HepG2 (cell line): ENCODE measurements around the gene SEPTIN10. TPM values are rescaled to one million over a fixed set of nuclear protein-coding genes. Genes with fewer than 3 reads are reported as not detected.

ENCODE experiments used
- ATAD3A ChIP-seq: sonication (generic); formaldehyde crosslinking; IDR thresholded peaks from 2 replicates; pipeline ENCODE4 v1.4.0; 2020; ENCODE audit warnings: missing genetic modification reagents
- ATF4 ChIP-seq, 2 experiments: fragments of 450-650 bp in 1 of 2; sonication (generic) in 1 of 2; formaldehyde crosslinking; IDR thresholded peaks; 2 replicates each; pipeline versions ENCODE4 v1.5.0 to v1.8.0; 2020 to 2022; ENCODE audit warnings: mild to moderate bottlenecking in 1 of 2, missing genetic modification reagents in 1 of 2
- FOXO4 ChIP-seq: sonication (generic); formaldehyde crosslinking; conservative IDR thresholded peaks from 2 replicates; pipeline ENCODE4 v1.8.1; 2023; ENCODE audit warnings: missing genetic modification reagents
- GMEB1 ChIP-seq: sonication (generic); formaldehyde crosslinking; IDR thresholded peaks from 2 replicates; pipeline ENCODE4 v1.5.1; 2020; ENCODE audit warnings: missing genetic modification reagents, mild to moderate bottlenecking, borderline replicate concordance
- KAT2B ChIP-seq: fragments of 150-350 bp; IDR thresholded peaks from 2 replicates; pipeline ENCODE4 v1.6.1; 2014; ENCODE audit warnings: low read depth, low read length, borderline replicate concordance
- MXD1 ChIP-seq: sonication (generic); formaldehyde crosslinking; IDR thresholded peaks from 2 replicates; pipeline ENCODE4 v1.4.0; 2020; ENCODE audit warnings: mild to moderate bottlenecking, missing genetic modification reagents
- NFE2 ChIP-seq: sonication (generic); formaldehyde crosslinking; IDR thresholded peaks from 2 replicates; pipeline ENCODE4 v1.4.0; 2020; ENCODE audit warnings: missing genetic modification reagents
- PAX8 ChIP-seq: sonication (generic); formaldehyde crosslinking; IDR thresholded peaks from 2 replicates; pipeline ENCODE4 v1.8.0; 2022; ENCODE audit warnings: mild to moderate bottlenecking, missing genetic modification reagents, borderline replicate concordance
- RBM22 ChIP-seq: fragments of 200-400 bp; formaldehyde crosslinking; optimal IDR thresholded peaks from 2 replicates; pipeline ENCODE3; 2017; ENCODE audit warnings: mild to moderate bottlenecking, low read length, moderate library complexity
- ZNF296 ChIP-seq: sonication (generic); formaldehyde crosslinking; conservative IDR thresholded peaks from 2 replicates; pipeline ENCODE4 v1.5.0; 2020; ENCODE audit warnings: mild to moderate bottlenecking, missing genetic modification reagents
- ZNF556 ChIP-seq: sonication (generic); formaldehyde crosslinking; IDR thresholded peaks from 2 replicates; pipeline ENCODE4 v1.4.0; 2020; ENCODE audit warnings: mild to moderate bottlenecking, missing genetic modification reagents, borderline replicate concordance
- ZNF710 ChIP-seq: sonication (generic); formaldehyde crosslinking; IDR thresholded peaks from 2 replicates; pipeline ENCODE4 v1.5.0; 2020; ENCODE audit warnings: mild to moderate bottlenecking, missing genetic modification reagents, borderline replicate concordance
- ZNF740 ChIP-seq: sonication (generic); formaldehyde crosslinking; IDR thresholded peaks from 2 replicates; pipeline ENCODE4 v1.4.0; 2020; ENCODE audit warnings: missing genetic modification reagents
- ZSCAN31 ChIP-seq: sonication (generic); formaldehyde crosslinking; IDR thresholded peaks from 2 replicates; pipeline ENCODE4 v1.5.0; 2020; ENCODE audit warnings: low read depth, mild to moderate bottlenecking, missing genetic modification reagents
- polyA plus RNA-seq, 8 experiments: library from polyadenylated mRNA; depleted of rRNA in 3 of 8; stranded (reverse) in 7 of 8; unstranded in 1 of 8; fragments of >200 nt; fragmentation: Illumina TruSeq in 4 of 8; extraction: Trizol in 4 of 8; gene quantifications; 2 replicates each; pipeline versions ENCODE4 v1.2.1 to v1.2.3, GENCODE V29; 2011 to 2016; ENCODE audit warnings: low read depth in 4 of 8, missing spikeins in 1 of 8, mixed read lengths in 1 of 8; ENCODE audit not compliant: insufficient read depth in 1 of 8
- total RNA-seq, 5 experiments: library from RNA; depleted of rRNA; stranded (reverse); fragments of >200 nt; fragmentation: Illumina TruSeq; extraction: Trizol; gene quantifications; 2 replicates each; pipeline ENCODE4 v1.2.3, GENCODE V29; 2016; ENCODE audit warnings: low read depth in 1 of 5
- TF ChIP-seq, protein P1 (sequence below): sonication (generic); formaldehyde crosslinking; IDR thresholded peaks from 2 replicates; pipeline ENCODE4 v1.4.0; 2020; ENCODE audit warnings: missing genetic modification reagents, borderline replicate concordance

Gene SEPTIN10
- total and polyA plus RNA-seq, 2 of the 13 experiments (the other 11 are each of a cell fraction or from before 2014, with no cell fraction given) = 45.8 to 67.5 TPM

DNA sequence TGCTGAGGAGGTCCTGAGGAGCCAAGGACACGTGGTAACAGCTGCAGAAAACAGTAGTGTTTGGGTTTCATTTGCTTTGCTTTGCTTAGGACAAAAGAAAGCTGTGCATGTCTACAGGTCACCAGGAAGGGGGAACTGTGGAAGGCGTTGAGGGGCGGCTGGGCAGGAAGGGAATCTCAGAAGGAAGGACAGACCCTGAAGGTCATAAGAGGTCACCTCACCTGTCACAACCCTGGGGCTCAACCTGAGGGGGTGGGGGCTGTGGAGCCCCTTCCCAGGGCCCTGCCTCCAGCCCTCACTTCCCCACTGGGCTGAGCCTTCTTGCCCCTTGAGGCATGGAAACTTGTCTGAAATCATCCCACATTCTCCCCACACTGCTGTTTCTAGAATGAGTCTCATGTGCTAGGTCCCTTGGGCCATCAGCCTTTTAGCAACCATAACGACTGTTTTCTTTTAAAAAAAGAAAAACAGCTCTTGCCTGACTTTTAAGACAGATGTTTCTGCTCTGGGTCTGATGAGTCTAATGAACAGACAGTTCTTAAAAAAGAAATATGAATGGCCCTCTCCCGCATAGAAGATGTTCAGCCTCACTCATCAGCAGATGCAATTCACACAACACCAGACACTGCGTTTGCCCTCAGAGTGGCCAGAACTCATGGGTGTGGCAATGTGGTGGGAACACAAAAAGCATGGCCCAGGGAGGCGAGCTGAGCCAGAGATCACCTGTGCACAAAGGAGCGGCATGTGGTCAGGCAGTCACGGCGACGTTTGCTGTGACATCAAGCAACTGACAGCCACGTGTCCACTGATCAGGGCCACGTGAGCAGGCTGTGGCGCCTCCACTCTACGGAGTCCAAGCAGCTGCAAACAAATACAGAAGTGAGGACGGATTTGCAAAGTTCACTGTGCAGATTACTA is 84.0 kb downstream of the SEPTIN10 start (continued):
- TF ChIP-seq ZNF296 (no peak), ATF4 (CRISPR knock-in tag; IDR thresholded peaks at IDR 0.05) (peak in 1 of 2 experiments; percentile 41; a peak in 1 of 4 replicates), FOXO4 (no peak), GMEB1 (CRISPR knock-in tag) (no peak), KAT2B (no peak), RBM22 (no peak), ZNF556 (no peak), MXD1 (CRISPR knock-in tag) (0 out of 2 replicates have a peak, but pooled peaks have one; percentile 33), ZNF710 (CRISPR knock-in tag) (no peak), NFE2 (no peak), ZNF740 (CRISPR knock-in tag) (no peak), PAX8 (no peak), ATAD3A (CRISPR knock-in tag) (no peak), ZSCAN31 (CRISPR knock-in tag) (no peak)
- TF ChIP-seq, protein P1, sequence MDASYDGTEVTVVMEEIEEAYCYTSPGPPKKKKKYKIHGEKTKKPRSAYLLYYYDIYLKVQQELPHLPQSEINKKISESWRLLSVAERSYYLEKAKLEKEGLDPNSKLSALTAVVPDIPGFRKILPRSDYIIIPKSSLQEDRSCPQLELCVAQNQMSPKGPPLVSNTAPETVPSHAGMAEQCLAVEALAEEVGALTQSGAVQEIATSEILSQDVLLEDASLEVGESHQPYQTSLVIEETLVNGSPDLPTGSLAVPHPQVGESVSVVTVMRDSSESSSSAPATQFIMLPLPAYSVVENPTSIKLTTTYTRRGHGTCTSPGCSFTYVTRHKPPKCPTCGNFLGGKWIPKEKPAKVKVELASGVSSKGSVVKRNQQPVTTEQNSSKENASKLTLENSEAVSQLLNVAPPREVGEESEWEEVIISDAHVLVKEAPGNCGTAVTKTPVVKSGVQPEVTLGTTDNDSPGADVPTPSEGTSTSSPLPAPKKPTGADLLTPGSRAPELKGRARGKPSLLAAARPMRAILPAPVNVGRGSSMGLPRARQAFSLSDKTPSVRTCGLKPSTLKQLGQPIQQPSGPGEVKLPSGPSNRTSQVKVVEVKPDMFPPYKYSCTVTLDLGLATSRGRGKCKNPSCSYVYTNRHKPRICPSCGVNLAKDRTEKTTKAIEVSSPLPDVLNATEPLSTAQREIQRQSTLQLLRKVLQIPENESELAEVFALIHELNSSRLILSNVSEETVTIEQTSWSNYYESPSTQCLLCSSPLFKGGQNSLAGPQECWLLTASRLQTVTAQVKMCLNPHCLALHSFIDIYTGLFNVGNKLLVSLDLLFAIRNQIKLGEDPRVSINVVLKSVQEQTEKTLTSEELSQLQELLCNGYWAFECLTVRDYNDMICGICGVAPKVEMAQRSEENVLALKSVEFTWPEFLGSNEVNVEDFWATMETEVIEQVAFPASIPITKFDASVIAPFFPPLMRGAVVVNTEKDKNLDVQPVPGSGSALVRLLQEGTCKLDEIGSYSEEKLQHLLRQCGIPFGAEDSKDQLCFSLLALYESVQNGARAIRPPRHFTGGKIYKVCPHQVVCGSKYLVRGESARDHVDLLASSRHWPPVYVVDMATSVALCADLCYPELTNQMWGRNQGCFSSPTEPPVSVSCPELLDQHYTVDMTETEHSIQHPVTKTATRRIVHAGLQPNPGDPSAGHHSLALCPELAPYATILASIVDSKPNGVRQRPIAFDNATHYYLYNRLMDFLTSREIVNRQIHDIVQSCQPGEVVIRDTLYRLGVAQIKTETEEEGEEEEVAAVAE (CRISPR knock-in tag) = peak; percentile 50; the same call in 1 of the 2 replicates
